ENCODE results near the gene TRDN.
"Not testable (repeated sequence)": the region's sequence is repeated elsewhere in the genome, so short reads cannot be mapped to it uniquely, and the experiment has no call there.

TRDN gene

DNA sequence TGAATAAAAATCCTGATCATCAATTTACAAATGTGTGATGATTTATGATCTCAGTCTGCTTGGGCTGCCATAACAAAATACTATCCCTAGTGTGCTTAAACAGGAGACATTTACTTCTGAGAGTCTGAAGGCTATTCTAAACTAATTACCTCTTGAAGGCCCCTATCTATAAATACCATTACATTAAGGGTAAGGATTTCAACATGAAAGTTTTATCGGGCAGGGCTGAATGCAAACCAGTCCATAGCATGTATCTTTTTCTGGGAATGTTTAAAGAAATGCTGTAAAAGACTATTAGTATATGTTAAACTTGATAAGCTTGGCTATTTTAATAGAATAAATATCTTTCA is 48.2 kb downstream of the TRDN start:
- no peak overlapping the region for H3K4me3 ChIP-seq (ENCODE audit: low read depth, low read length)
- no peak for DNase-seq (ENCODE audit: low read depth)
- TF ChIP-seq, protein P1, sequence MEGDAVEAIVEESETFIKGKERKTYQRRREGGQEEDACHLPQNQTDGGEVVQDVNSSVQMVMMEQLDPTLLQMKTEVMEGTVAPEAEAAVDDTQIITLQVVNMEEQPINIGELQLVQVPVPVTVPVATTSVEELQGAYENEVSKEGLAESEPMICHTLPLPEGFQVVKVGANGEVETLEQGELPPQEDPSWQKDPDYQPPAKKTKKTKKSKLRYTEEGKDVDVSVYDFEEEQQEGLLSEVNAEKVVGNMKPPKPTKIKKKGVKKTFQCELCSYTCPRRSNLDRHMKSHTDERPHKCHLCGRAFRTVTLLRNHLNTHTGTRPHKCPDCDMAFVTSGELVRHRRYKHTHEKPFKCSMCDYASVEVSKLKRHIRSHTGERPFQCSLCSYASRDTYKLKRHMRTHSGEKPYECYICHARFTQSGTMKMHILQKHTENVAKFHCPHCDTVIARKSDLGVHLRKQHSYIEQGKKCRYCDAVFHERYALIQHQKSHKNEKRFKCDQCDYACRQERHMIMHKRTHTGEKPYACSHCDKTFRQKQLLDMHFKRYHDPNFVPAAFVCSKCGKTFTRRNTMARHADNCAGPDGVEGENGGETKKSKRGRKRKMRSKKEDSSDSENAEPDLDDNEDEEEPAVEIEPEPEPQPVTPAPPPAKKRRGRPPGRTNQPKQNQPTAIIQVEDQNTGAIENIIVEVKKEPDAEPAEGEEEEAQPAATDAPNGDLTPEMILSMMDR (IDR thresholded peaks at IDR 0.05; ENCODE audit: insufficient read depth, low read depth, low read length, missing control alignments): no peak

DNA sequence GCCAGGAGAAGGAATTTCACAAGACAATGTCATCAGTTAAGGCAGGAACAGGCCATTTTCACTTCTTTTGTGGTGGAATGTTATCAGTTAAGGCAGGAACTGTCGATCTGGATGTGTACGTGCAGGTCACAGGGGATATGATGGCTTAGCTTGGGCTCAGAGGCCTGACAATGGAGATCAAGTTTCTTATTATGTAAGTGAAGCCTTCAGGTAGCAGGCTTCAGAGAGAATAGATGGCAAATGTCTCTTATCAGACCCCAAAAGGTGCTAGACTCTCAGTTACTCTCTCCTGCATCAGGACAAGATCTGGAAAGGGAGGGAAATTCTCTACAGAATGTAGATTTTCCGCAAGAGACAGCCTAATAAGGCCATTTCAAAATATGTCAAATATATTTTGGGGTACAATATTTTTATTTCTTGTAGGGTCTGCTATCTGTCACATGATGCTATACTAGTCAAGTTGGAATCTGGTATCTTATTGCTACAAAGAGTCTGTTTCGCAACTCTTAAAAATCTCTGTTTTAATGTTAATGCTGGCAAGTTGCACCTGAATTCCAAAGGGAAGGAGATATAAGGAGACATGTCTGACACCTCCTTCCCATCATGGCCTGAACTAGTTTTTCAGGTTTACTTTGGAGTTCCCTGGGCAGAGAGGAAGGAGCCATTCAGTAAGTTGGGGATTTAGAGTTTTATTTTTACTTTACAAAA is 48.8 kb downstream of the TRDN start:
- TF ChIP-seq, protein P1 (IDR thresholded peaks at IDR 0.05; ENCODE audit: insufficient read depth, low read depth, low read length, missing control alignments): no peak
- DNase-seq (ENCODE audit: low read depth): no peak
- no peak overlapping the region for H3K4me3 ChIP-seq (ENCODE audit: low read depth, low read length)

DNA sequence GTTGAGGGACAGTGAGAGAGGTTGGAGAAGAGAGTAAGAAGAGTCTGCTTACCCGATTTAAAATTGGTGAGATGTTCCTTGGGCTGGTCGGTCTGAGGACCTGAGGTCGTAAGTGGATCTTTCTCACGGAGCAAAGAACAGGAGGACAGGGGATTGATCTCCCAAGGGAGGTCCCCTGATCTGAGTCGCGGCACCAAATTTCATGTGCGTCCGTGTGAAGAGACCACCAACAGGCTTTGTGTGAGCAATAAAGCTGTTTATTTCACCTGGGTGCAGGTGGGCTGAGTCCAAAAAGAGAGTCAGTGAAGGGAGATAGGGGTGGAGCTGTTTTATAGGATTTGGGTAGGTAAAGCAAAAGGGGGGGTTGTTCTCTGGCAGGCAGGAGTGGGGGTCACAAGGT is 49.3 kb downstream of the TRDN start:
- not testable (repeated sequence) for DNase-seq (ENCODE audit: low read depth); H3K4me3 ChIP-seq (ENCODE audit: low read depth, low read length)

DNA sequence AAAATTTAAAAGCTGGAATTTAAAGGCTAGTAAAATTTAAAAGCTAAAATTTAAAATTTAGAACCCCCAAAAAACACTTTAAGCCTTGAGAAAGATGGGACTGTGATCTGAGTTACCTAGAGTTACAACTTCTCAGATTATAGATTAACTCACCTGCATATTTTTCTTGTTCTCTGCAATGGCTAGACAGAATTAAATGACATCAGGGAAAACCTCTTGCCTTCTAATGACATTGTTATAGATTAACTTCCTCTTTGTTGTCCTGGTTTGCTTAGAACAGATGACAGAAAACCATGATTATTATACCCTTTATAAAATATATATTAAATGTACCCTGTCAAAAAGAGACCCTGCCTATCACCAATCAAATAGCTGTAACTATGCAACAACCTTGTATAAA is 56.4 kb downstream of the TRDN start:
- no peak for DNase-seq (ENCODE audit: low read depth)
- no peak overlapping the region for H3K4me3 ChIP-seq (ENCODE audit: low read depth, low read length)
- TF ChIP-seq, protein P1 (IDR thresholded peaks at IDR 0.05; ENCODE audit: insufficient read depth, low read depth, low read length, missing control alignments): no peak

DNA sequence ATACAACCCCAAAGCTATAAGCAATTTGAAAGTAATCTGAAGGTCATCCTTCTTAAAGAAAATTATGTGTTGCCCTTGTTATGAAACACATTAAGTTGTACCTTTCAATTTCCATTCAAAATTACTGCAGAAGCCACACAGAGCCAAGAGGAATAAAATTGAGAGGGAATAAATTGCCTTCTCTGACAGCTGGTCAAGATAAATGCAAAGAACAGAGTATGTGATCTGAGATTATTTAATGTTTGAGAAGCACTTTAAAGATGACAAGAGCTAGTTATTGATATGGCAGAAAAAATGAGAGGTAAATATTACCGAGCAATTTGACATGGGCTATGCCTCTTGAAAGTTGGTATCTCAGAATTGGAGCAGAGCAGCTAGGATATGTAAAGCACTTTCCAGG is 61.6 kb downstream of the TRDN start:
- H3K4me3 ChIP-seq (ENCODE audit: low read depth, low read length): no peak overlapping the region
- DNase-seq (ENCODE audit: low read depth): no peak
- TF ChIP-seq, protein P1 (IDR thresholded peaks at IDR 0.05; ENCODE audit: insufficient read depth, low read depth, low read length, missing control alignments): no peak

DNA sequence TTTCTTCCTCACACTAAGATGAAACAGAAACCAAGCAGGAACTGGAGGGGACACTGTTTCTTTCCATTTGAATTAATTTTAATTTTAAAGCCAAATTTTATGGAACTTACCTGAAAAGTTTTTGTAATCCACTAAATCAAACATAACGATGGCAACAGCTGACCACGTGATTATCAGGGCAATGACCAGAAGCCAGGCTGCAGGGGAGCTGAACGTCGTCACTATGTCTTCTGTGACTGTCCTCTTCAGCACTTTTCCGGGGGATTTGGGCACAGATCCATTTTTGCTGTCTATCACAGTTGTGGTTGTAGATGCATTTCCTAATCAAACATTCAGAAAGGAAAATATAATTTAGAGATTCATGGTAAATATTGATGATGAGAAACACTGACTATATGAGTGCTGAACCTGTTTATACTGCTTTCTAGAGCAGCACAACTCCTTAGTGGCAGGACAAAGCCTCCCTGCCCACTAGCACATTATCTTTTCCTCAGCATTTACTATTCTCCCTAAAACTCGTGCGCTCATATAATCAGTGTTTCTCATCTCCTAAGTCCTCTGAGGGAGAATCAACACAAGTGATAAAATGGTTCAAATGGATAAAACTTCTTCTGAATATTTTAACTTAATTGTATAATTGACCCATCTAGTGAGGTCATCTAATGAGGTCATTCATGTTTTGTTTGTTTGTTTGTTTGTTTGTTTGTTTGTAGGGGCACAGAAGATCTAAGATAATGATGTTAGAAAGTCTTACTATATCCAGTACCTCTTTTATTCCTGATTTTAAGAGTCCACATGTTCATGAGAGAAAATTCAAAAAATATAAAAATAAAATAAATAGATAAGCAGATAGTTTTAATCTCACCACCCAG is 65.7 kb downstream of the TRDN start:
- no peak for DNase-seq (ENCODE audit: low read depth)
- TF ChIP-seq, protein P1 (IDR thresholded peaks at IDR 0.05; ENCODE audit: insufficient read depth, low read depth, low read length, missing control alignments): no peak
- H3K4me3 ChIP-seq (ENCODE audit: low read depth, low read length): no peak overlapping the region

DNA sequence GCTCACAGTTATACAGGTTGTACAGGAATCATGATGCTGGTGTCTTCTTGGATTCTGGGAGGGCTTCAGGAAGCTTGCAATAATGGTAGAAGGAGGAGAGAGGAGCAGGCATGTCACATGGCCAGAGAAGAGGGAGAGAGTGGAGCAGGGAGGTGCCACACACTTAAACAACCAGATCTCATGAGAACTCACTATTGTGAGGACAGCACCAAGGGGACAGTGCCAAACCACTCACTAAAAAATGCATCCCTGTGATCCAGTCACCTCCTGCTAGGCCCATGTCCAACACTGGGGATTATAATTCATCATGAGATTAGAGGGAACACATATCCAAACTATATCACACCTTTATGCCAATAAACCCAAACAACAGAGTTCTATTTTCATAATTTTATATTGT is 67.2 kb downstream of the TRDN start:
- H3K4me3 ChIP-seq (ENCODE audit: low read depth, low read length): no peak overlapping the region
- no peak for DNase-seq (ENCODE audit: low read depth)
- TF ChIP-seq, protein P1 (IDR thresholded peaks at IDR 0.05; ENCODE audit: insufficient read depth, low read depth, low read length, missing control alignments): no peak
